Adrenal gland (tissue), 5 donors: ENCODE measurements around the gene KCNIP3.

ENCODE experiments used
- POLR2A ChIP-seq, 2 donors: fragments of 450-650 bp; IDR thresholded peaks; one replicate each; pipeline ENCODE4 v1.6.1; 2017; ENCODE audit warnings: antibody characterized with exemption in 2 of 2, mild to moderate bottlenecking in 2 of 2, moderate library complexity in 1 of 2
- TF ChIP-seq, protein P1 (sequence below), 6 experiments: fragments of 450-650 bp in 4 of 6; fragments of 200-600 bp in 2 of 6; sonication (generic) in 1 of 6; IDR thresholded peaks; 1 replicate in 5 of 6; 2 replicates in 1 of 6; pipeline versions ENCODE4 v1.5.1 to v1.8.0; 2016 to 2021; ENCODE audit warnings: antibody characterized with exemption in 6 of 6, mild to moderate bottlenecking in 2 of 6, moderate library complexity in 1 of 6
- donor health status: DM: no; HTN: no; CAD: no.

DNA sequence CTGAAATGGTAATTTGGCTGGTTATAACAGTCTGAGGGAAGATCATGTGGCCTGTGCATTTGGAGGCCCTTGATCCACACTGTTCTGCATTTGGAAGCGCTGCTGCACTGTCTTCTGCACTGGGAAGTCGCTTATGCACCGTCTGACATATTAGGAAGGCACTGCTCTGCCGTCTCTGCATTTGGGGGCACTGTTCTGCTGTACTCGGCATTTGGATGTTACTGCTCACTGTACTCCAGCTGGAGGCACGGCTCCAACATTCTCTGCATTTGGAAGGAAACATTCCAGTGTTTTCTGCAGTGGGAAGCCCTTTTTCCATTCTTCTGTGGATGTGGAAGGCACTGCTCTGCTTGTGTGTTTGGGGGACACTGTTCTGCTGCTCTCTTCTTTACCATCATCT, 32.5 kb upstream of the KCNIP3 start:
- TF ChIP-seq, protein P1, sequence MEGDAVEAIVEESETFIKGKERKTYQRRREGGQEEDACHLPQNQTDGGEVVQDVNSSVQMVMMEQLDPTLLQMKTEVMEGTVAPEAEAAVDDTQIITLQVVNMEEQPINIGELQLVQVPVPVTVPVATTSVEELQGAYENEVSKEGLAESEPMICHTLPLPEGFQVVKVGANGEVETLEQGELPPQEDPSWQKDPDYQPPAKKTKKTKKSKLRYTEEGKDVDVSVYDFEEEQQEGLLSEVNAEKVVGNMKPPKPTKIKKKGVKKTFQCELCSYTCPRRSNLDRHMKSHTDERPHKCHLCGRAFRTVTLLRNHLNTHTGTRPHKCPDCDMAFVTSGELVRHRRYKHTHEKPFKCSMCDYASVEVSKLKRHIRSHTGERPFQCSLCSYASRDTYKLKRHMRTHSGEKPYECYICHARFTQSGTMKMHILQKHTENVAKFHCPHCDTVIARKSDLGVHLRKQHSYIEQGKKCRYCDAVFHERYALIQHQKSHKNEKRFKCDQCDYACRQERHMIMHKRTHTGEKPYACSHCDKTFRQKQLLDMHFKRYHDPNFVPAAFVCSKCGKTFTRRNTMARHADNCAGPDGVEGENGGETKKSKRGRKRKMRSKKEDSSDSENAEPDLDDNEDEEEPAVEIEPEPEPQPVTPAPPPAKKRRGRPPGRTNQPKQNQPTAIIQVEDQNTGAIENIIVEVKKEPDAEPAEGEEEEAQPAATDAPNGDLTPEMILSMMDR (IDR thresholded peaks at IDR 0.05) = no peak
- no peak for TF ChIP-seq POLR2A (IDR thresholded peaks at IDR 0.05)
